ENCODE measurements around the gene CYP46A1.
A peak's percentile ranks its signal among the peaks of the same experiment; 100 is the strongest.
"Not testable (repeated sequence)": the region's sequence is repeated elsewhere in the genome, so short reads cannot be mapped to it uniquely, and the experiment has no call there.

CYP46A1 gene

GRCh38 chr14:99683619-99684409 lies at the start of gene CYP46A1:
Gene CYP46A1, plus strand, starts transcription at chr14:99684298. Its CDS starts 120 bp downstream, at chr14:99684418.
- DNase-seq, result peak; percentile 100

DNA sequence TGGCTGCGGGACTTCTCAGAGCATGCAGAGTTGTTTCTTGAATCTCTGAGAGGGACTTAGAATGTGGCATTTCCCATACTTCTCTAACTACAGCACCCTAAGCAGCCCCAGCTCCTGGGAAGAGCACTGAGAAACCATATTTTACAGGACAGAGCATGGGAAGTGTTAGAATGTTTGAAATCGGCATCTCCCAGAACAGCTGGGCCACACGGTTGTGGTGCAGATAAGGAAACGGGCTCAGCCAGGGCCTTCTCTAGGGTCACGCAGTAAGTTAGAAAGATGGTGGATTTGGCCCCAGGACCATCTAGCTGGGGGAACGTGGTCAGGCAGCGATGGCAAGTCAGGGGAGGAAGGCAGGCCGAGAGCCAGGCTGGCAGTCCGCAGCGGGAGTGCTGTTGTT lies 49.7 kb upstream of the CYP46A1 start:
- DNase-seq, result no peak

GRCh38 chr14:99635116-99635515 lies 49.0 kb upstream of the CYP46A1 start:
- no peak for DNase-seq

DNA sequence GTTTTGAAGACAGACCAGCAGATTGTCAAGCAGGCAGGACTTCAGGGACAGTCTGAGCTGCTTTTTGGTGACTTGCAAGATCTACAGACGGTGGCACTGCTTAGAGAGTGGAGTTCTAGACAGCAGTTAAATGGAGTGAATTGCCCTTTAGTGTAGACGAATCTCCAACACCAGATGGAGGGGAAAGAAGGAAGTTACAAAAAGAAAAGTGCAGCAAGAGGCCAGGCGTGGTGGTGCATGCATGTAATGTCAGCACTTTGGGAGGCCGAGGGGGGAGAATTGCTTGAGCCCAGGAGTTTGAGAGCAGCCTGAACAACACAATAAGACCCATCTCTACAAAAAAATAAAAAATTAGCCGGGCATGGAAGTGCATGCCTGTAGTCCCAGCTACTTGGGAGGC lies 47.6 kb upstream of the CYP46A1 start:
- no peak for DNase-seq

GRCh38 chr14:99637624-99638023 lies 46.5 kb upstream of the CYP46A1 start:
- DNase-seq, result no peak

- not testable (repeated sequence) for DNase-seq
Observed at GRCh38 chr14:99642771-99643170, 41.3 kb upstream of the CYP46A1 start.

DNA sequence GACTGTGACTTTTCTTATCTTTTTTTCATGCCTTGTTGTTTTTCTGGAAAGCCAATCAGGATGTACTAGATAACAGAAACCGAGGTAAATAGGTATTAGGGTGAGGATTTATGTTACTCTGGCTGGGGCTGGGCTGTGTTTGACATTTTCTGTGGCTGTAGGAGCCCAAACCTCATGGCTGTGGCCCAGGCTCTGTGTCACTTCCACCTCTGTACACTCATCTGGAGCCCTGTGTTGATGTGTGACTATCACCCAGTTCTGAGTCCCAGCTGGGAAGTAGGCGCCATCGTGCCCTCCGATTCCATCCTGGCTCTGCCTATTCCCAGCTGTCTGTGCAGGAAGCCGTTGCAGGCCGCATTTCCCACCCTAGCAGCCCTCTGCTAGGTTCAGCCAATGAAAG lies 40.8 kb upstream of the CYP46A1 start:
- no peak for DNase-seq

DNA sequence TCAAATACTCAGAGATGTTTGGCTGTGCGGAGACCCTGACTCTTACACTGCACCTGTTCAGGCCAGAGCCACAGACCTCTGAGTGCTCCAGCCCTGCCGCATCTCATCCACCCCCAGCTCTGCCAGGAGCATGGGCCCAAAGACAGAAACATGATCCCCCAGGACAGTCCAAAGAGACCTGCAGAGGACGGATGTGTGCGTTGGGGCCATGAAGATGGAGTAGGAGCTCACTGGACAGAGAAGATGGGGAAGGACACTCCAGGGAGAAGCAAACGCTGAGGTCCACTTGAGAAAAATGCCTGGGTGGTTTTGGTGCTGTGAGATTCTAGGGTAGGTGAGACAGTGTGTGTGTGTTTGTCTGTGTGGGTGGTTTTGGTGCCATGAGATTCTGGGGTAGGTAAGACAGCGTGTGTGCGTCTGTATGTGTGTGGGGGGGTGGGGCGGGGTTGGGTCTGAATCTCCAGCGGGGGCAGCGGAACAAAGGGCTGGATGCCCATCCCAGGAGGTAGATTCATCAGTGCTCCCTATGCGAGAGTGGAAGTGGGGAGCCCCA lies 40.0 kb upstream of the CYP46A1 start:
- DNase-seq, result no peak

DNA sequence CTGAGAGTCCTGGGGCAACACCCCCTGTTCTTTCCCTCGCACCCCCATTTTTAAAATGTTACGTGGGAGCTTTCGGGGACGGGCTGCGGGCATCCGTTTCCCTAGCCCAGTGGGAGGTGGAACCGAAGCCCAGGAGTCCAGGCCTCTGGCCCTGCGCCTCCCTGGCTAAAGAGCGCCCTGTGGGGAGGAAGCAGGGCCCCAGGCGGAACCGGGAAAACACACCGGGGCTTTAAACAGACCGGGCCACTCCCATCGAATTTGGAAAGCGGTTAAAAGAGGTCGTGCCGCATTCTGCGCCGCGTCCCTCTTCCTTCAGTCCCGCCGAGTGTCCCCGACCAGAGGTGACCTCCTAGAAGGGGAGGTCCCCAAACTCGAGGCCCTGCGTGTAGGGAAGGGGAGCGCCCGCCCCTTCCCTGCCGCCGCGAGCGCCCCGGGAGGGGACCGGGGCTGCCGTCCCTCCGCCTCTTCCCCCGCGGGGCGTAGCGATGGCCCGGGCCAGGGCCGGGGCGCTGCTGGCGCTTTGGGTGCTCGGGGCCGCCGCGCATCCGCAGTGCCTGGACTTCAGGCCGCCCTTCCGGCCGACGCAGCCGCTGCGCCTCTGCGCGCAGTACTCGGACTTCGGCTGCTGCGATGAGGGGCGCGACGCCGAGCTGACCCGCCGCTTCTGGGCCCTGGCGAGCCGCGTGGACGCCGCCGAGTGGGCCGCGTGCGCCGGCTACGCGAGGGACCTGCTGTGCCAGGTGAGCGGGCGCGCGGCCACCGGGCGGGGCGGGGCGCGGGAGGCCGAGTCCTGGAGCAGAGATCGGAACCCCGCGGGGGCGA lies 39.2 kb upstream of the CYP46A1 start, which contains the start of gene HHIPL1:
HHIPL1 (plus strand) TSS at position 407 of the 822 bp plus-strand sequence; CDS start at position 486, 79 bp downstream.
- peak; percentile 59 for DNase-seq

DNA sequence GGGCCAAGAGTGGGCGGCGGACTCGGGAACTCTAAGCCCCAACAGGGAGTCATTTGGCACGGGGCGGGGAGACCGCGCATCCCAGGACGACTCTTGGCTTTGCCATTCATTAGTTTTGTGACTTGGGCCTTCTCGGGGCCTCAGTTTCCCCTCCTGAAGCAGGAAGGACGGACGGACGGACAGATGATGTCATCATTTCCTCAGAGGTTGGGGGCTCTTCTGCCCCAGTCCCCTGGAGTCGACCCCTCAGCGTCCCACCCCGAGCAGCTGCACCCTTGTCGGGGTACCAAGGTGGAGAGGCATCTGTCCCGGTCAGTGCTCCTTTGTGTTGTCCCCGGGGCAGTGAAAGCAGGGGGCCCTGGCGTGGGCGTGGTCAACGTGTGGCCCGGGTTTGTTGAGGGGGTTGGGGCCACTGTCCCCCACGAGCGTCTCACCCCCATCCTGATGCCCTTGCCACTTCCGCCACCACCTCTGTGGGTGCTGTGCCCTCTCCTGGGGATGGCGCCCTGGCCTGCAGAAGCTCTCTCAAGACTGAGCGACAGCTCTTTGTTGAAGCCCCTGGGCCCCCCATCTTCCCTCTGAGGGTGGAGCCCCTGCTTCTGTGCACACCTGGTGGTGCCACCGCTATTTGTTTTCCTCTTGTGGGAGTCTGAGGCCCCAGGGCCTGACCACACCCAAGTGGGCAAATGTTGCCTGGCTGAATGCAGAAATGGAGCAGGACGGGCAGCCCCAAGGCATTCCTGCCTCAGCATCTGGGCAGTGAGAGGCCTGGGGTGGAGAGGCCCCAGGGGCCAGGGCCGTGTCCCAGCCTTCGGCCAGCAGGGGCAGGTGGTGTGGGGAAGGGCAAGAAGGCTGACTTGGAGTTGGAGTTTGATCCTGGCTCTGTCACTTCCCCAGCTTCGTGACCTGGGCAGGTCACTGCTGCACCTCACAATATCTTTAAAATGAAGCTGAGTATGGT lies 38.3 kb upstream of the CYP46A1 start:
- no peak for DNase-seq

- DNase-seq, result no peak
Observed at GRCh38 chr14:99647411-99647810, 36.7 kb upstream of the CYP46A1 start.

DNA sequence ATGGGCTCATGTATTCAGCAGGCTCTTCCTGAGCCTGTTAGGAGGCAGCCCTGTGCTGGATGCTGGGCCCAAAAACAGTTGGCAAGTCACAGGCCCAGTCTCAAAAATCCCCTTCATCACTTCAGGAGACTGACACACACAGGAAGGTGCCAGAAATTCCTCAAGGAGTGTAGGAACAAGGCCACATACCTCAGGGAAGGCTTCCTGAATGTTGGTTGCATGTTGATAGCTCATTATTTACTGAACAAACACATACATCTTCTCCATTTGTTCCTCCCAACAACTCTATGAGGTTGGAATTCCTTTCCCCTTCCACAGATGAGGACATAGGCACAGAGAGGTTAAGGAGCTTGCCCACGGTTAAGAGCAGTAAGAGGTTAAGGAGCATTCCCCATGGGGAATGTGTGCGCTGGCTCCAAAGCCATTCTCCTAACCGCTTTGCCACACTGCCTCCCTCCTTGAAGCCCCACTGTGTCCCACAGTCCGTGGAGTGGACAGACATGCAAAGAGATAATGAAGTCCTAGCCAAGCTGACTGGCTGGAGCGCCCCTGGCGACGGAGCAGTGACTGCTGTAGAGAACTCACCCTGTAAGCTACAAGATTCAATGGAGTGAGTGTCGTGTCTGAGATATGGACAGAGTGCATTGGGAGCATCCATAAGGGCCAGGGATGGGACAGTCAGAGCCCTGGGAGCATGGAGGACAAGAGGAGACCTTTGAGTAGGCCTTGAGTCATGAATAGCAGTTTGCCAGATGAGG lies 35.9 kb upstream of the CYP46A1 start:
- no peak for DNase-seq

DNA sequence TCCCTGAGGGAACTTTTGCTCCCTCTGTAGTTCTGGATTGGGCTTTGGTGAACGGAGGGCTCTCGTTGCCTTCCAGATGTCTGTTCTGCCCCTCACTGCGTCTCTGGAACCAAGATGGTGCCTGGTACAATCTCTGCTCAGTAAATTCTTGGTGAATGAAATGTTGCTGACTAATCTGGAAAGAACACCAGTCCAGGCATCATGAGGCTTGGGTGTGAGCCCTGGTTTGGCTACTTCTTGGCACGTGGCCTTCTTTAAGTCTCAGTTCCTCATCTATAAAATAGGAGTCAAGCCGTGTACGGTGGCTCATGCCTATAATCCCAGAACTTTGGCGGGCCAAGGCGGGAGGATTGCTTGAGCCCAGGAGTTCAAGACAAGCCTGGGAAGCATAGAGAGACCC lies 34.9 kb upstream of the CYP46A1 start:
- no peak for DNase-seq

DNA sequence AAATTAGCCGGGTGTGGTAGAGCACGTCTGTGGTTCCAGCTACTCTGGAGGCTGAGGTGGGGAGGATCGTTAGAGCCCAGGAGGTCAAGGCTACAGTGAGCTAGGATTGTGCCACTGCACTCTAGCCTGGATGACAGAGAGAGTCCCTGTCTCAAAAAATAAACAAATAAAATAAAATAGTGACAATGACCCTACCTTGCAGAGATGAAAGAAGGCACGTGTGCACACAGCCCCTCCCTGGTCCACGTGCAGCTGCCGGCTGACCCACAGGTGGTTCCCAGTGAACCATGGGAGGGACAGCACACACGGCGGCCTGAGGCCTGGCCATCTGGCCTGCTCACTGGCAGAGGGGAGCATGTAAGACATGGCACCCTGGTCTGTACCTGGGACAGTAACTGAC lies 34.5 kb upstream of the CYP46A1 start:
- no peak for DNase-seq

GRCh38 chr14:99650189-99650588 lies 33.9 kb upstream of the CYP46A1 start:
- no peak for DNase-seq

DNA sequence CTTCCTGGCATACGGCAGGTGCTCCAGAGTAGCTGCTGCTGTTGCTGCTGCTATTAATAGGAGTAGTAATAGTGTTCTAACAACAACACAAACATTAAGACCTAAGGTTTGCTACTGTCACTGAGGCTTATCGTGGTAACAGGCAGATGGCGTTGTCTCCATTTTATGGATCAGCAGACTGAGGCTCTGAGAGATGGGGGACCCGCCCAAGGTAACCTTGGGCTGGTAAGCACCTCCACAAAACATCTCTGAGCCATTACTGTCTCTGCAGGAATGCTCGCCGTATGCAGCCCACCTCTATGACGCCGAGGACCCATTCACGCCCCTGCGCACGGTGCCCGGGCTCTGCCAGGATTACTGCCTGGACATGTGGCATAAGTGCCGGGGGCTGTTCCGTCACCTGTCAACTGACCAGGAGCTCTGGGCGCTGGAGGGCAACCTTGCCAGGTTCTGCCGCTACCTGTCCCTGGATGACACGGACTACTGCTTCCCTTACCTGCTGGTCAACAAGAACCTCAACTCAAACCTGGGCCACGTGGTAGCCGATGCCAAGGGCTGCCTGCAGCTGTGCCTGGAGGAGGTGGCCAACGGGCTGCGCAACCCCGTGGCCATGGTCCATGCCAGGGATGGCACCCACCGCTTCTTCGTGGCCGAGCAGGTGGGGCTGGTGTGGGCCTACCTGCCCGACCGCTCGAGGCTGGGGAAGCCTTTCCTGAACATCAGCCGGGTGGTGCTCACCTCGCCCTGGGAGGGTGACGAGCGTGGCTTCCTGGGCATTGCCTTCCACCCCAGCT lies 31.9 kb upstream of the CYP46A1 start:
- no peak for DNase-seq

DNA sequence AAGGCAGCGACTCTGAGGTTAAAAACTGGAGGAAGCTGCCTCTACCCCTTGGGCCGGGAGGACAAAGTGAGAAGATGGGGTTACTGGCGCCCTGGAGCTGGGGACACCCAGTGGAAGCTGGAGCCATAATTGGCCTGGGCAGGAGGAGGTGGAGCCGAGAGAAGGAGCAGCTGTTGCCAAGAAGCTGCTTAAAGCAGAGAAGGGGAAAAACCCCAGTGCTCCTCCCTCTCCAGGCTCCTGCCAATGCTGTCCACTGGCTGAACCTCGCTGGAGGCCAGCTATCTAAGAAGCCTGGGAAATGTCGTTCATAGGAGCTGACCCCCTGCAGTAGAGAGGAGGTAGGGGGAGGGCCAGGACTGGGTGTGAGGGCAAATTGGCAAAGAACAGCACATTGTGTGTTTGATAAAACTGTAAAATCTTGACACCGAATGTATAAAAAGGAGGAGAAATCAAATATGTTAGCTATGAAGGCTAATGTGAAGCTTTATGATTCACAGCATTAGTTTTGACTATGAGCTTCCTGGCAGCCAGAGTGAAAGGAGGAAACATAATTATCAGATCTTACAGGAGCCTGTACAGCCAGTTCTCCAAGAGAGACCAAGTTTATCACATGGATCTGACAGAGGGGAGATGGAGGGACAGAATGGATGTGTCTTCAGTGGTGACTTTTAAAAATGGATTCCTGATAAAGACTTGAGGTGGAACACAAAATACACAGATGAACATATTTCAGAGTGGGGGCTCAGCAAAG lies 29.7 kb upstream of the CYP46A1 start:
- no peak for DNase-seq

DNA sequence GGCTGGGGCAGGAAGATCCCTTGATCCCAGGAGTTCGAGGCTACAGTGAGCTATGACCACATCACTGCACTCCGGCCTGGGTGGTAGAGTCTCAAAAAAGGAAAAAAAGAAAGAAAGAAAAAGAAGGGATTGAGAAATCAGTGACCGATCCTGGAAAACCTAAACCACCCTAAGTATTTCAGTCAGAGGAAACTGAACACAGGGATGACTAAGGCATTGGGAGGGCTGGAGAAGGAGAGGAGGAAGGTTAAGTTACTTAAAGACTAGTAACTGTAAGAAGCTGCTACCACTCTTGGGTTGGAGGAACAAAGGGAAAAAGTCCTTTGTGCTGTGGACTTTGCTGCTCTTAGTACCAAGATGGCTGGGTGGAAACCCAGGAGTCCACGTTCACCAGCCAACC lies 28.6 kb upstream of the CYP46A1 start:
- no peak for DNase-seq

- DNase-seq, result no peak
Observed at GRCh38 chr14:99656171-99656570, 27.9 kb upstream of the CYP46A1 start.

- no peak for DNase-seq
Observed at GRCh38 chr14:99657645-99658155, 26.4 kb upstream of the CYP46A1 start.

All from right forelimb (tissue), 1 donor.